ENCODE results near the gene BCKDHA. TPM values are rescaled to one million over a fixed set of nuclear protein-coding genes. Genes with fewer than 3 reads are reported as not detected.

The BCKDHA gene
- total and polyA plus RNA-seq, 2 donors (not counting 3 experiments of a cell fraction or from before 2014, with no cell fraction given): 16.5 to 50.4 TPM

DNA sequence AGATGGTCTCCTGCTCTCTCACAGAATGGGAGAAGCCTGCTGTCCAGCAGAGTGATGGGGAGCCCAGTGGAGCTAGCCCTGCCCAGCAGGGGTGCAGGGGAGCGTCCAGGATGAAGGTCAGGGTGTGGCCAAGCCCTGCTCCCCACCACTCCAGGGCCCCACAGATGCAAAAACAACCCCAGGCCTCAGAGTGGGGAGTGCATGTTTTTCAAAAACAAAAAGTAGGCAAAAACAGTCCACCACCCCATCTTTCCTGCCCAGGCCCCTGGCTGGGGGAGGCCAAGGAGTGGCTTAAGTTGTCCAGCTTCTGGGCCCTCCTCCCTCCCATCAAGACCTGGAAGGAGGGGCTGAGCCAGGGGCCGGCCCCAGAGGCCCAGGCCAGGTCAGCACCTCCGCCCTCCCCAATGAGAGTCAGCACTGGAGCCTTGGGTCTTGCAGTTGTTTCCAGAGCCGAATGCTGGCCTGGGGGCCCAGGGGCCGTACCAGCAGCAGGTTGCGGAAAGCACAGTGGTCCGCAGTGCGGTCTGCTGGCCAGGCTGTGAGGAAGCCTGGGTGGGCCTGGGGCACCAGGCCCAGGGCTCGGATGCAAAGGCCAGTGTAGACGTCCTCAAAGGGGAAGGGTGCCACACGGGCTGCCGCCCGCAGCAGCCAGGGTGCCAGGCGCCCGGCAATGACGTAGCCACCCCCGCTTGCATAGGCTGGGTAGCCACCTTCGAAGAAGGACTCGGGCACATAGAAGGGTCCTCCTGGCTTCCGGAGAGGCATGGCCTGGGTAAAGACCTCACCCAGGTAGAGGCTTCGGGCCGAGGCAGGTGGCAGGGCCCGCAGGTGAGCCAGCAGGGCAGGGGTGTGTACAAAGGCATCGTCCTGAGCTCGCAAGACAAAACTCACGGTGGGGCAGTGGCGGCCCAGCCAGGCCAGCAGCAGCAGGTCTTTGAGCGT lies 27.8 kb downstream of the BCKDHA start:
- no peak overlapping the region for H2AFZ ChIP-seq (ENCODE audit: low read depth, low read length)
- H3K27ac ChIP-seq (ENCODE audit: insufficient read depth, low read depth, low read length): no peak overlapping the region
- BruUV-seq (replicated peaks): no TSS peak
- intact Hi-C loops (cut with micrococcal nuclease): loop anchor here (2.0 kb wide), 1 partner anchor 61 kb away; the partner anchor contains the start of gene B9D2
- no peak overlapping the region for H3K4me2 ChIP-seq (ENCODE audit: insufficient read depth, low read length)
- peaks cover 0 to 29% of the 10 kb centered on the region in 2 experiments for H3K36me3 ChIP-seq (ENCODE audit: control insufficient read depth in 2 of 2, extremely low read depth in 1 of 2, insufficient read depth in 2 of 2, low read length in 2 of 2)
- dilution Hi-C loops (cut with MboI; ENCODE audit: extremely low pct_ligation_motif_present, low sequenced_read_pairs): no loop called here
- no peak for TF ChIP-seq JUN (IDR thresholded peaks at IDR 0.05; ENCODE audit: borderline replicate concordance, insufficient read depth, insufficient read length, low read depth)
- no peak for TF ChIP-seq POLR2A (IDR thresholded peaks at IDR 0.05; ENCODE audit: low read depth, low read length)
- TF ChIP-seq CTCF (IDR thresholded peaks at IDR 0.05; ENCODE audit: extremely low read depth in 1 of 2, insufficient read depth in 1 of 2, low read depth in 1 of 2, low read length in 2 of 2): no peak
- no peak for TF ChIP-seq MYC (IDR thresholded peaks at IDR 0.05; ENCODE audit: low read depth, low read length)
- TF ChIP-seq GATA2 (IDR thresholded peaks at IDR 0.05; ENCODE audit: insufficient read depth, insufficient read length, low read depth, low read length): no peak
- no peak for TF ChIP-seq MAX (IDR thresholded peaks at IDR 0.05; ENCODE audit: insufficient read depth, insufficient read length)
- TF ChIP-seq FOS (IDR thresholded peaks at IDR 0.05; ENCODE audit: borderline replicate concordance, insufficient read depth, low read length): no peak
- no peak for TF ChIP-seq EZH2 (IDR thresholded peaks at IDR 0.05; ENCODE audit: borderline replicate concordance, low read depth, low read length, severe bottlenecking)
- no peak for TF ChIP-seq POLR2AphosphoS5 (IDR thresholded peaks at IDR 0.05; ENCODE audit: insufficient read depth, low read depth, low read length)
- H3K4me3 ChIP-seq (replicated peaks in 1 of 3; ENCODE audit: insufficient read depth in 1 of 3, low read depth in 1 of 3, low read length in 3 of 3): no peak overlapping the region
- DNase-seq (ENCODE audit: low read depth, low spot score): no peak
- ChIA-PET POLR2A (no interaction called here), CTCF (no interaction called here)
- peaks cover 5% of the 10 kb centered on the region for H3K79me2 ChIP-seq (ENCODE audit: control insufficient read depth, insufficient read depth, low read length)
- no peak overlapping the region for H3K9ac ChIP-seq (replicated peaks; ENCODE audit: extremely low read depth, insufficient read depth, low read length)
- no peaks in the 10 kb centered on the region for H3K27me3 ChIP-seq (ENCODE audit: control insufficient read depth in 2 of 2, insufficient read depth in 2 of 2, low read length in 2 of 2)
- H3K4me1 ChIP-seq (ENCODE audit: control insufficient read depth, extremely low read depth, insufficient read depth, low read length): peaks cover 25% of the 10 kb centered on the region
- no peaks in the 10 kb centered on the region for H4K20me1 ChIP-seq (replicated peaks; ENCODE audit: control insufficient read depth, extremely low read depth, insufficient read depth, low read length)
- H3K9me3 ChIP-seq (replicated peaks; ENCODE audit: control insufficient read depth, insufficient read depth, low read length): no peaks in the 10 kb centered on the region
- FAIRE-seq: no peak
- H3K9me1 ChIP-seq (replicated peaks; ENCODE audit: control insufficient read depth, extremely low read depth, insufficient read depth, low read length): no peaks in the 10 kb centered on the region

Measured in endothelial cell of umbilical vein (primary cell).